WTC11 (cell line): Measurements from ENCODE around the gene FBXO2. TPM values are rescaled to one million over a fixed set of nuclear protein-coding genes. Genes with fewer than 3 reads are reported as not detected.

Experiments
- ATAC-seq: fragments of 200-7000 bp; cut with Tn5 transposase; 2 replicates; pipeline ENCODE4 v1.10.0; 2021; ENCODE audit warnings: mild to moderate bottlenecking, moderate library complexity
- CTCF ChIA-PET: fragments of 300-600 bp; sonication (Branson Sonifier 250); formaldehyde crosslinking; loops from one replicate; lab custom pipeline; 2021; ENCODE audit warnings: antibody characterized with exemption; lab: Charles Lee
- POLR2A ChIA-PET: fragments of 350-600 bp; sonication (Branson Sonifier 250); formaldehyde crosslinking; loops from one replicate; lab custom pipeline; 2021; ENCODE audit warnings: antibody characterized with exemption; lab: Charles Lee
- DNase-seq: peaks from one replicate; pipeline ENCODE4 v3.0.0; 2021; ENCODE audit warnings: low spot score
- H3K27ac Mint-ChIP-seq: 2 replicates; pipeline ENCODE4 v1.8.0; 2021; ENCODE audit warnings: mixed read lengths
- H3K27me3 Mint-ChIP-seq: 2 replicates; pipeline ENCODE4 v1.8.0; 2021; ENCODE audit warnings: low read depth, mild to moderate bottlenecking, moderate library complexity, mixed read lengths
- H3K36me3 Mint-ChIP-seq: 2 replicates; pipeline ENCODE4 v1.8.0; 2021; ENCODE audit warnings: mixed read lengths
- H3K4me1 Mint-ChIP-seq: 2 replicates; pipeline ENCODE4 v1.8.0; 2022; ENCODE audit warnings: mixed read lengths
- H3K4me3 Mint-ChIP-seq: 2 replicates; pipeline ENCODE4 v1.8.0; 2021; ENCODE audit warnings: mild to moderate bottlenecking, moderate library complexity, mixed read lengths
- H3K9me3 Mint-ChIP-seq: 2 replicates; pipeline ENCODE4 v1.8.0; 2021; ENCODE audit warnings: mixed read lengths
- CBFB ChIP-seq: sonication (generic); formaldehyde crosslinking; IDR thresholded peaks from 2 replicates; pipeline ENCODE4 v1.8.1; 2022; ENCODE audit warnings: mild to moderate bottlenecking, low read depth, missing genetic modification reagents
- CREB1 ChIP-seq: sonication (generic); formaldehyde crosslinking; IDR thresholded peaks from 2 replicates; pipeline ENCODE4 v1.8.0; 2023; ENCODE audit warnings: mild to moderate bottlenecking, missing genetic modification reagents
- EMX1 ChIP-seq: fragments of 250-450 bp; sonication (Bioruptor Pico); IDR thresholded peaks from 2 replicates; pipeline ENCODE4 v1.8.0; 2021; ENCODE audit warnings: mild to moderate bottlenecking
- GABPB1 ChIP-seq: sonication (generic); formaldehyde crosslinking; IDR thresholded peaks from 2 replicates; pipeline ENCODE4 v1.8.1; 2023; ENCODE audit warnings: mild to moderate bottlenecking, missing genetic modification reagents
- RELA ChIP-seq: sonication (generic); formaldehyde crosslinking; IDR thresholded peaks from 2 replicates; pipeline ENCODE4 v1.8.1; 2022; ENCODE audit warnings: missing genetic modification reagents, mild to moderate bottlenecking, borderline replicate concordance
- SOX15 ChIP-seq: fragments of 250-450 bp; sonication (Bioruptor Pico); IDR thresholded peaks from 2 replicates; pipeline ENCODE4 v1.9.0; 2021; ENCODE audit warnings: mild to moderate bottlenecking
- ZNF121 ChIP-seq: sonication (generic); formaldehyde crosslinking; IDR thresholded peaks from 2 replicates; pipeline ENCODE4 v1.8.0; 2023; ENCODE audit warnings: missing genetic modification reagents
- ZNF396 ChIP-seq: fragments of 250-450 bp; sonication (Bioruptor Pico); IDR thresholded peaks from 2 replicates; pipeline ENCODE4 v1.8.0; 2021; ENCODE audit warnings: mild to moderate bottlenecking, moderate library complexity, borderline replicate concordance
- total RNA-seq: library from RNA; stranded (reverse); gene quantifications from 3 replicates; pipeline ENCODE4 v1.2.3, GENCODE V29; 2021
- TF ChIP-seq, protein P1 (sequence below): fragments of 250-450 bp; sonication (Bioruptor Pico); IDR thresholded peaks from 2 replicates; pipeline ENCODE4 v2.1.2; 2022; ENCODE audit warnings: mild to moderate bottlenecking, moderate library complexity
- TF ChIP-seq, protein P2 (sequence below): sonication (generic); formaldehyde crosslinking; IDR thresholded peaks from 2 replicates; pipeline ENCODE4 v1.8.0; 2023; ENCODE audit warnings: missing genetic modification reagents, mild to moderate bottlenecking, borderline replicate concordance
- TF ChIP-seq, protein P3 (sequence below): fragments of 250-450 bp; sonication (Bioruptor Pico); IDR thresholded peaks from 2 replicates; pipeline ENCODE4 v1.8.0; 2021; ENCODE audit warnings: mild to moderate bottlenecking
- TF ChIP-seq, protein P4 (sequence below): fragments of 250-450 bp; sonication (Bioruptor Pico); IDR thresholded peaks from 2 replicates; pipeline ENCODE4 v1.9.0; 2021; ENCODE audit warnings: moderate library complexity, mild to moderate bottlenecking, inconsistent platforms, borderline replicate concordance
- TF ChIP-seq, protein P5 (sequence below): fragments of 250-450 bp; sonication (Bioruptor Pico); IDR thresholded peaks from 2 replicates; pipeline ENCODE4 v1.9.0; 2021; ENCODE audit warnings: mild to moderate bottlenecking, borderline replicate concordance
- TF ChIP-seq, protein P6 (sequence below): sonication (generic); formaldehyde crosslinking; IDR thresholded peaks from 2 replicates; pipeline ENCODE4 v1.8.1; 2023; ENCODE audit warnings: mild to moderate bottlenecking, missing genetic modification reagents, moderate library complexity
- TF ChIP-seq, protein P7 (sequence below): sonication (generic); formaldehyde crosslinking; IDR thresholded peaks from 2 replicates; pipeline ENCODE4 v1.8.1; 2022; ENCODE audit warnings: mild to moderate bottlenecking, moderate library complexity, missing genetic modification reagents
- TF ChIP-seq, protein P8 (sequence below): sonication (generic); formaldehyde crosslinking; IDR thresholded peaks from 2 replicates; pipeline ENCODE4 v1.8.1; 2023; ENCODE audit warnings: mild to moderate bottlenecking, missing genetic modification reagents, borderline replicate concordance

The FBXO2 gene
- total RNA-seq, 1 experiment from 2014 or later = 58.2 TPM

DNA sequence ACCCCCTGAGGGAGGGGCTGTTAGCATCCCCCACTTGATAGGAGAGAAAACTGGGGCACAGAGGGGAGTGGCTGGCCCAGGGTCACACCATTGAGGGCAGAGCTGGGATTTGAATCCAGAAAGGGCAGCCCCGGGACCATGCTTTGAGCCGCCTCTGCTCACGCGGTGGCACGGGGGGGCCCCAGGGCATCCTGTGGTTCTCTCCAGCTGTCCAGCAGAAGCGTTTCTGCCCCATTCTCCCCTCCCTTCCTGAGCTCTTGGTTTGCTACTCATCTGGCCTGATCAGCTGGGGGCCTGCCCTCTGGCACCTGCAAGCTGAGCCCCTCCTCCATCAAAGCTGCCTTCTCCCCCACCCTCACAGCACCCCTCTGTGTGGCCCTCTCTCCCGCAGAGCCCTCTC, 37.5 kb downstream of the FBXO2 start:
- ATAC-seq (no peak), DNase-seq (no peak)
- Mint-ChIP-seq H3K27me3 (no peaks in the 10 kb centered on the region; the same call in 1 of the 2 replicates), H3K27ac (no peak overlapping the region), H3K4me1 (peaks cover 4% of the 10 kb centered on the region; the same call in 1 of the 2 replicates), H3K36me3 (no peaks in the 10 kb centered on the region), H3K9me3 (no peaks in the 10 kb centered on the region), H3K4me3 (no peak overlapping the region)
- ChIA-PET POLR2A (interaction anchor here (0.5 kb wide), 1 partner anchor 165 kb away, joined by 3 read pairs; no protein-coding TSS in a partner anchor), CTCF (interaction anchor here (1.0 to 2.4 kb wide), 10 partner anchors 10 to 138 kb away, joined by 3 to 10 read pairs (median 4); partner anchors contain the start of genes DISP3 and FBXO6)
- no peak for TF ChIP-seq ZNF121
- TF ChIP-seq, protein P1, sequence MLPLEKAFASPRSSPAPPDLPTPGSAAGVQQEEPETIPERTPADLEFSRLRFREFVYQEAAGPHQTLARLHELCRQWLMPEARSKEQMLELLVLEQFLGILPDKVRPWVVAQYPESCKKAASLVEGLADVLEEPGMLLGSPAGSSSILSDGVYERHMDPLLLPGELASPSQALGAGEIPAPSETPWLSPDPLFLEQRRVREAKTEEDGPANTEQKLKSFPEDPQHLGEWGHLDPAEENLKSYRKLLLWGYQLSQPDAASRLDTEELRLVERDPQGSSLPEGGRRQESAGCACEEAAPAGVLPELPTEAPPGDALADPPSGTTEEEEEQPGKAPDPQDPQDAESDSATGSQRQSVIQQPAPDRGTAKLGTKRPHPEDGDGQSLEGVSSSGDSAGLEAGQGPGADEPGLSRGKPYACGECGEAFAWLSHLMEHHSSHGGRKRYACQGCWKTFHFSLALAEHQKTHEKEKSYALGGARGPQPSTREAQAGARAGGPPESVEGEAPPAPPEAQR (CRISPR knock-in tag) = no peak
- TF ChIP-seq, protein P2, sequence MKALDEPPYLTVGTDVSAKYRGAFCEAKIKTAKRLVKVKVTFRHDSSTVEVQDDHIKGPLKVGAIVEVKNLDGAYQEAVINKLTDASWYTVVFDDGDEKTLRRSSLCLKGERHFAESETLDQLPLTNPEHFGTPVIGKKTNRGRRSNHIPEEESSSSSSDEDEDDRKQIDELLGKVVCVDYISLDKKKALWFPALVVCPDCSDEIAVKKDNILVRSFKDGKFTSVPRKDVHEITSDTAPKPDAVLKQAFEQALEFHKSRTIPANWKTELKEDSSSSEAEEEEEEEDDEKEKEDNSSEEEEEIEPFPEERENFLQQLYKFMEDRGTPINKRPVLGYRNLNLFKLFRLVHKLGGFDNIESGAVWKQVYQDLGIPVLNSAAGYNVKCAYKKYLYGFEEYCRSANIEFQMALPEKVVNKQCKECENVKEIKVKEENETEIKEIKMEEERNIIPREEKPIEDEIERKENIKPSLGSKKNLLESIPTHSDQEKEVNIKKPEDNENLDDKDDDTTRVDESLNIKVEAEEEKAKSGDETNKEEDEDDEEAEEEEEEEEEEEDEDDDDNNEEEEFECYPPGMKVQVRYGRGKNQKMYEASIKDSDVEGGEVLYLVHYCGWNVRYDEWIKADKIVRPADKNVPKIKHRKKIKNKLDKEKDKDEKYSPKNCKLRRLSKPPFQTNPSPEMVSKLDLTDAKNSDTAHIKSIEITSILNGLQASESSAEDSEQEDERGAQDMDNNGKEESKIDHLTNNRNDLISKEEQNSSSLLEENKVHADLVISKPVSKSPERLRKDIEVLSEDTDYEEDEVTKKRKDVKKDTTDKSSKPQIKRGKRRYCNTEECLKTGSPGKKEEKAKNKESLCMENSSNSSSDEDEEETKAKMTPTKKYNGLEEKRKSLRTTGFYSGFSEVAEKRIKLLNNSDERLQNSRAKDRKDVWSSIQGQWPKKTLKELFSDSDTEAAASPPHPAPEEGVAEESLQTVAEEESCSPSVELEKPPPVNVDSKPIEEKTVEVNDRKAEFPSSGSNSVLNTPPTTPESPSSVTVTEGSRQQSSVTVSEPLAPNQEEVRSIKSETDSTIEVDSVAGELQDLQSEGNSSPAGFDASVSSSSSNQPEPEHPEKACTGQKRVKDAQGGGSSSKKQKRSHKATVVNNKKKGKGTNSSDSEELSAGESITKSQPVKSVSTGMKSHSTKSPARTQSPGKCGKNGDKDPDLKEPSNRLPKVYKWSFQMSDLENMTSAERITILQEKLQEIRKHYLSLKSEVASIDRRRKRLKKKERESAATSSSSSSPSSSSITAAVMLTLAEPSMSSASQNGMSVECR (CRISPR knock-in tag) = no peak
- TF ChIP-seq ZNF396 (CRISPR knock-in tag) = no peak
- no peak for TF ChIP-seq SOX15 (CRISPR knock-in tag)
- TF ChIP-seq CBFB (CRISPR knock-in tag) = no peak
- TF ChIP-seq, protein P3, sequence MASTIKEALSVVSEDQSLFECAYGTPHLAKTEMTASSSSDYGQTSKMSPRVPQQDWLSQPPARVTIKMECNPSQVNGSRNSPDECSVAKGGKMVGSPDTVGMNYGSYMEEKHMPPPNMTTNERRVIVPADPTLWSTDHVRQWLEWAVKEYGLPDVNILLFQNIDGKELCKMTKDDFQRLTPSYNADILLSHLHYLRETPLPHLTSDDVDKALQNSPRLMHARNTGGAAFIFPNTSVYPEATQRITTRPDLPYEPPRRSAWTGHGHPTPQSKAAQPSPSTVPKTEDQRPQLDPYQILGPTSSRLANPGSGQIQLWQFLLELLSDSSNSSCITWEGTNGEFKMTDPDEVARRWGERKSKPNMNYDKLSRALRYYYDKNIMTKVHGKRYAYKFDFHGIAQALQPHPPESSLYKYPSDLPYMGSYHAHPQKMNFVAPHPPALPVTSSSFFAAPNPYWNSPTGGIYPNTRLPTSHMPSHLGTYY = no peak
- TF ChIP-seq GABPB1 (CRISPR knock-in tag) = no peak
- TF ChIP-seq EMX1 (CRISPR knock-in tag) = no peak
- TF ChIP-seq, protein P4, sequence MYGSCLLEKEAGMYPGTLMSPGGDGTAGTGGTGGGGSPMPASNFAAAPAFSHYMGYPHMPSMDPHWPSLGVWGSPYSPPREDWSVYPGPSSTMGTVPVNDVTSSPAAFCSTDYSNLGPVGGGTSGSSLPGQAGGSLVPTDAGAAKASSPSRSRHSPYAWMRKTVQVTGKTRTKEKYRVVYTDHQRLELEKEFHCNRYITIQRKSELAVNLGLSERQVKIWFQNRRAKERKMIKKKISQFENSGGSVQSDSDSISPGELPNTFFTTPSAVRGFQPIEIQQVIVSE (CRISPR knock-in tag) = no peak
- no peak for TF ChIP-seq CREB1 (CRISPR knock-in tag)

DNA sequence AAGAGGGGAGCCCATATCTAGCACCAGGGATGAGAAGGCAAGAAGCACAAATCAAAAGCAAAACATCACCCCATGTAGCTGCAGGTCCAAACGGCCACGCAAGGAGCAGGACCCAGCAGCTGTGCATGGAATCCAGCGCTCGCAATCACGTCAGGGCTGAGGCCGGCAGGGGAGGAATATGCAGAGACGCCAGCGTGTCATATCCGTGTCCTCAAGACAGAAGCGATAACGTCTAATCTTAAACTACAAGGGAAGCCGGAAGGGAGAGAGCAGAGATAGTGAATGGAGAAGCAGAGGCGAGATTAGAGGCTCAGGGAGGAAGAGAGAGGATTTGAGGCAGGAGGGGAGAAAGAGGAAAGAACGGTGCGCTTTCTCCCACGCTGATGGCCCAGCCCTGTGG, 39.1 kb downstream of the FBXO2 start:
- H3K9me3 Mint-ChIP-seq = no peaks in the 10 kb centered on the region
- no peak overlapping the region for H3K4me3 Mint-ChIP-seq
- POLR2A ChIA-PET = interaction anchor here (0.5 kb wide), 1 partner anchor 12 kb away, joined by 3 read pairs; no protein-coding TSS in a partner anchor
- no peaks in the 10 kb centered on the region; the same call in 1 of the 2 replicates for H3K27me3 Mint-ChIP-seq
- no peak for ATAC-seq
- no peaks in the 10 kb centered on the region for H3K36me3 Mint-ChIP-seq
- H3K27ac Mint-ChIP-seq = no peak overlapping the region
- DNase-seq = no peak
- H3K4me1 Mint-ChIP-seq = peaks cover 4% of the 10 kb centered on the region; the same call in 1 of the 2 replicates
- CTCF ChIA-PET = interaction anchor here (1.0 to 2.0 kb wide), 2 partner anchors 21 to 26 kb away, joined by 3 to 4 read pairs; no protein-coding TSS in a partner anchor
- TF ChIP-seq, protein P5, sequence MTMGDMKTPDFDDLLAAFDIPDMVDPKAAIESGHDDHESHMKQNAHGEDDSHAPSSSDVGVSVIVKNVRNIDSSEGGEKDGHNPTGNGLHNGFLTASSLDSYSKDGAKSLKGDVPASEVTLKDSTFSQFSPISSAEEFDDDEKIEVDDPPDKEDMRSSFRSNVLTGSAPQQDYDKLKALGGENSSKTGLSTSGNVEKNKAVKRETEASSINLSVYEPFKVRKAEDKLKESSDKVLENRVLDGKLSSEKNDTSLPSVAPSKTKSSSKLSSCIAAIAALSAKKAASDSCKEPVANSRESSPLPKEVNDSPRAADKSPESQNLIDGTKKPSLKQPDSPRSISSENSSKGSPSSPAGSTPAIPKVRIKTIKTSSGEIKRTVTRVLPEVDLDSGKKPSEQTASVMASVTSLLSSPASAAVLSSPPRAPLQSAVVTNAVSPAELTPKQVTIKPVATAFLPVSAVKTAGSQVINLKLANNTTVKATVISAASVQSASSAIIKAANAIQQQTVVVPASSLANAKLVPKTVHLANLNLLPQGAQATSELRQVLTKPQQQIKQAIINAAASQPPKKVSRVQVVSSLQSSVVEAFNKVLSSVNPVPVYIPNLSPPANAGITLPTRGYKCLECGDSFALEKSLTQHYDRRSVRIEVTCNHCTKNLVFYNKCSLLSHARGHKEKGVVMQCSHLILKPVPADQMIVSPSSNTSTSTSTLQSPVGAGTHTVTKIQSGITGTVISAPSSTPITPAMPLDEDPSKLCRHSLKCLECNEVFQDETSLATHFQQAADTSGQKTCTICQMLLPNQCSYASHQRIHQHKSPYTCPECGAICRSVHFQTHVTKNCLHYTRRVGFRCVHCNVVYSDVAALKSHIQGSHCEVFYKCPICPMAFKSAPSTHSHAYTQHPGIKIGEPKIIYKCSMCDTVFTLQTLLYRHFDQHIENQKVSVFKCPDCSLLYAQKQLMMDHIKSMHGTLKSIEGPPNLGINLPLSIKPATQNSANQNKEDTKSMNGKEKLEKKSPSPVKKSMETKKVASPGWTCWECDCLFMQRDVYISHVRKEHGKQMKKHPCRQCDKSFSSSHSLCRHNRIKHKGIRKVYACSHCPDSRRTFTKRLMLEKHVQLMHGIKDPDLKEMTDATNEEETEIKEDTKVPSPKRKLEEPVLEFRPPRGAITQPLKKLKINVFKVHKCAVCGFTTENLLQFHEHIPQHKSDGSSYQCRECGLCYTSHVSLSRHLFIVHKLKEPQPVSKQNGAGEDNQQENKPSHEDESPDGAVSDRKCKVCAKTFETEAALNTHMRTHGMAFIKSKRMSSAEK (CRISPR knock-in tag) = no peak
- TF ChIP-seq, protein P6, sequence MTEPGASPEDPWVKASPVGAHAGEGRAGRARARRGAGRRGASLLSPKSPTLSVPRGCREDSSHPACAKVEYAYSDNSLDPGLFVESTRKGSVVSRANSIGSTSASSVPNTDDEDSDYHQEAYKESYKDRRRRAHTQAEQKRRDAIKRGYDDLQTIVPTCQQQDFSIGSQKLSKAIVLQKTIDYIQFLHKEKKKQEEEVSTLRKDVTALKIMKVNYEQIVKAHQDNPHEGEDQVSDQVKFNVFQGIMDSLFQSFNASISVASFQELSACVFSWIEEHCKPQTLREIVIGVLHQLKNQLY (CRISPR knock-in tag) = no peak
- no peak for TF ChIP-seq RELA (CRISPR knock-in tag)
- TF ChIP-seq, protein P7, sequence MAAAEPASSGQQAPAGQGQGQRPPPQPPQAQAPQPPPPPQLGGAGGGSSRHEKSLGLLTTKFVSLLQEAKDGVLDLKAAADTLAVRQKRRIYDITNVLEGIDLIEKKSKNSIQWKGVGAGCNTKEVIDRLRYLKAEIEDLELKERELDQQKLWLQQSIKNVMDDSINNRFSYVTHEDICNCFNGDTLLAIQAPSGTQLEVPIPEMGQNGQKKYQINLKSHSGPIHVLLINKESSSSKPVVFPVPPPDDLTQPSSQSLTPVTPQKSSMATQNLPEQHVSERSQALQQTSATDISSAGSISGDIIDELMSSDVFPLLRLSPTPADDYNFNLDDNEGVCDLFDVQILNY (CRISPR knock-in tag) = no peak
- TF ChIP-seq, protein P8, sequence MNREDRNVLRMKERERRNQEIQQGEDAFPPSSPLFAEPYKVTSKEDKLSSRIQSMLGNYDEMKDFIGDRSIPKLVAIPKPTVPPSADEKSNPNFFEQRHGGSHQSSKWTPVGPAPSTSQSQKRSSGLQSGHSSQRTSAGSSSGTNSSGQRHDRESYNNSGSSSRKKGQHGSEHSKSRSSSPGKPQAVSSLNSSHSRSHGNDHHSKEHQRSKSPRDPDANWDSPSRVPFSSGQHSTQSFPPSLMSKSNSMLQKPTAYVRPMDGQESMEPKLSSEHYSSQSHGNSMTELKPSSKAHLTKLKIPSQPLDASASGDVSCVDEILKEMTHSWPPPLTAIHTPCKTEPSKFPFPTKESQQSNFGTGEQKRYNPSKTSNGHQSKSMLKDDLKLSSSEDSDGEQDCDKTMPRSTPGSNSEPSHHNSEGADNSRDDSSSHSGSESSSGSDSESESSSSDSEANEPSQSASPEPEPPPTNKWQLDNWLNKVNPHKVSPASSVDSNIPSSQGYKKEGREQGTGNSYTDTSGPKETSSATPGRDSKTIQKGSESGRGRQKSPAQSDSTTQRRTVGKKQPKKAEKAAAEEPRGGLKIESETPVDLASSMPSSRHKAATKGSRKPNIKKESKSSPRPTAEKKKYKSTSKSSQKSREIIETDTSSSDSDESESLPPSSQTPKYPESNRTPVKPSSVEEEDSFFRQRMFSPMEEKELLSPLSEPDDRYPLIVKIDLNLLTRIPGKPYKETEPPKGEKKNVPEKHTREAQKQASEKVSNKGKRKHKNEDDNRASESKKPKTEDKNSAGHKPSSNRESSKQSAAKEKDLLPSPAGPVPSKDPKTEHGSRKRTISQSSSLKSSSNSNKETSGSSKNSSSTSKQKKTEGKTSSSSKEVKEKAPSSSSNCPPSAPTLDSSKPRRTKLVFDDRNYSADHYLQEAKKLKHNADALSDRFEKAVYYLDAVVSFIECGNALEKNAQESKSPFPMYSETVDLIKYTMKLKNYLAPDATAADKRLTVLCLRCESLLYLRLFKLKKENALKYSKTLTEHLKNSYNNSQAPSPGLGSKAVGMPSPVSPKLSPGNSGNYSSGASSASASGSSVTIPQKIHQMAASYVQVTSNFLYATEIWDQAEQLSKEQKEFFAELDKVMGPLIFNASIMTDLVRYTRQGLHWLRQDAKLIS (CRISPR knock-in tag) = no peak
